BLaER1 (cell line): ENCODE measurements around the gene PCNX1.
A peak's percentile ranks its signal among the peaks of the same experiment; 100 is the strongest.
"Not testable (repeated sequence)": the region's sequence is repeated elsewhere in the genome, so short reads cannot be mapped to it uniquely, and the experiment has no call there.

Experiments
- H3K27ac ChIP-seq: shearing (Covaris generic); formaldehyde crosslinking; 2 replicates; pipeline ENCODE4 v1.8.1; 2022
- H3K27me3 ChIP-seq: shearing (Covaris generic); formaldehyde crosslinking; 2 replicates; pipeline ENCODE4 v1.8.1; 2022
- H3K36me3 ChIP-seq: shearing (Covaris generic); formaldehyde crosslinking; 2 replicates; pipeline ENCODE4 v1.8.1; 2022
- H3K4me1 ChIP-seq: shearing (Covaris generic); formaldehyde crosslinking; 2 replicates; pipeline ENCODE4 v1.8.1; 2022
- H3K4me2 ChIP-seq: shearing (Covaris generic); formaldehyde crosslinking; 2 replicates; pipeline ENCODE4 v1.8.1; 2022
- H3K4me3 ChIP-seq: shearing (Covaris generic); formaldehyde crosslinking; 2 replicates; pipeline ENCODE4 v1.8.1; 2022
- H3K9ac ChIP-seq: shearing (Covaris generic); formaldehyde crosslinking; 2 replicates; pipeline ENCODE4 v1.8.1; 2022
- H3K9me3 ChIP-seq: shearing (Covaris generic); formaldehyde crosslinking; 2 replicates; pipeline ENCODE4 v1.8.1; 2022
- H4K20me1 ChIP-seq: shearing (Covaris generic); formaldehyde crosslinking; 2 replicates; pipeline ENCODE4 v1.8.1; 2022
- Cebpa-rat ChIP-seq: shearing (Covaris generic); IDR thresholded peaks from 2 replicates; pipeline ENCODE4 v1.8.1; 2022

Gene PCNX1

GRCh38 chr14:71116568-71117122 is 209.4 kb downstream of the PCNX1 start:
- H3K9ac ChIP-seq: no peak overlapping the region
- H3K9me3 ChIP-seq: 0 out of 2 replicates have a peak, but pooled peaks cover 6% of the 10 kb centered on the region
- H3K36me3 ChIP-seq: peaks cover 4% of the 10 kb centered on the region; the same call in 1 of the 2 replicates
- H3K4me2 ChIP-seq: peak overlapping the region; percentile 59
- no peak overlapping the region for H3K4me3 ChIP-seq
- no peaks in the 10 kb centered on the region for H4K20me1 ChIP-seq
- H3K27me3 ChIP-seq: no peaks in the 10 kb centered on the region
- H3K27ac ChIP-seq: no peak overlapping the region
- no peak for TF ChIP-seq Cebpa-rat
- peaks cover 35% of the 10 kb centered on the region for H3K4me1 ChIP-seq

GRCh38 chr14:71117839-71118743 is 210.8 kb downstream of the PCNX1 start:
- Histone ChIP-seq H3K9ac (no peak overlapping the region), H3K4me2 (no peak overlapping the region), H3K9me3 (0 out of 2 replicates have a peak, but pooled peaks cover 7% of the 10 kb centered on the region)

GRCh38 chr14:71119075-71119474 is 211.8 kb downstream of the PCNX1 start:
- Histone ChIP-seq H3K9ac (no peak overlapping the region), H3K4me3 (no peak overlapping the region), H3K4me1 (peaks cover 35% of the 10 kb centered on the region), H3K27ac (no peak overlapping the region), H4K20me1 (no peaks in the 10 kb centered on the region), H3K9me3 (peaks cover 12% of the 10 kb centered on the region; the same call in 1 of the 2 replicates), H3K36me3 (peaks cover 4% of the 10 kb centered on the region; the same call in 1 of the 2 replicates), H3K27me3 (no peaks in the 10 kb centered on the region), H3K4me2 (no peak overlapping the region)
- TF ChIP-seq Cebpa-rat: no peak

More at GRCh38 chr14:71117839-71118743, 210.8 kb downstream of the PCNX1 start:
- H3K27ac ChIP-seq: no peak overlapping the region
- peaks cover 4% of the 10 kb centered on the region; the same call in 1 of the 2 replicates for H3K36me3 ChIP-seq
- H3K27me3 ChIP-seq: no peaks in the 10 kb centered on the region
- peaks cover 35% of the 10 kb centered on the region for H3K4me1 ChIP-seq
- no peak overlapping the region for H3K4me3 ChIP-seq
- no peaks in the 10 kb centered on the region for H4K20me1 ChIP-seq
- no peak for TF ChIP-seq Cebpa-rat

- H3K27me3 ChIP-seq: no peaks in the 10 kb centered on the region
- H3K27ac ChIP-seq: no peak overlapping the region
- TF ChIP-seq Cebpa-rat: no peak
- peaks cover 4% of the 10 kb centered on the region; the same call in 1 of the 2 replicates for H3K36me3 ChIP-seq
- H3K9ac ChIP-seq: no peak overlapping the region
- peaks cover 35% of the 10 kb centered on the region for H3K4me1 ChIP-seq
- no peaks in the 10 kb centered on the region for H4K20me1 ChIP-seq
- no peak overlapping the region for H3K4me3 ChIP-seq
- peaks cover 18% of the 10 kb centered on the region for H3K9me3 ChIP-seq
- no peak overlapping the region for H3K4me2 ChIP-seq
Observed at GRCh38 chr14:71119832-71120231, 212.6 kb downstream of the PCNX1 start.

- no peak for TF ChIP-seq Cebpa-rat
- H3K36me3 ChIP-seq: peaks cover 4% of the 10 kb centered on the region; the same call in 1 of the 2 replicates
- H3K27ac ChIP-seq: no peak overlapping the region
- no peak overlapping the region for H3K4me3 ChIP-seq
- H4K20me1 ChIP-seq: no peaks in the 10 kb centered on the region
- H3K27me3 ChIP-seq: no peaks in the 10 kb centered on the region
- H3K4me1 ChIP-seq: peaks cover 23% of the 10 kb centered on the region
- peaks cover 23% of the 10 kb centered on the region for H3K9me3 ChIP-seq
- H3K4me2 ChIP-seq: no peak overlapping the region
- no peak overlapping the region for H3K9ac ChIP-seq
Observed at GRCh38 chr14:71121001-71121400, 213.7 kb downstream of the PCNX1 start.

- Histone ChIP-seq H3K4me1 (peaks cover 16% of the 10 kb centered on the region), H3K9ac (no peak overlapping the region), H4K20me1 (no peaks in the 10 kb centered on the region), H3K27me3 (no peaks in the 10 kb centered on the region), H3K4me3 (no peak overlapping the region), H3K27ac (no peak overlapping the region), H3K36me3 (peaks cover 4% of the 10 kb centered on the region; the same call in 1 of the 2 replicates), H3K9me3 (peaks cover 23% of the 10 kb centered on the region), H3K4me2 (no peak overlapping the region)
- TF ChIP-seq Cebpa-rat: no peak
Observed at GRCh38 chr14:71121711-71122110, 214.5 kb downstream of the PCNX1 start.

GRCh38 chr14:71122866-71123565 is 215.8 kb downstream of the PCNX1 start:
- Histone ChIP-seq H3K4me3 (no peak overlapping the region), H3K9me3 (peaks cover 23% of the 10 kb centered on the region), H3K36me3 (peaks cover 4% of the 10 kb centered on the region; the same call in 1 of the 2 replicates), H3K27ac (no peak overlapping the region), H3K9ac (no peak overlapping the region), H3K4me2 (no peak overlapping the region), H3K27me3 (no peaks in the 10 kb centered on the region), H3K4me1 (peaks cover 3% of the 10 kb centered on the region; the same call in 1 of the 2 replicates), H4K20me1 (no peaks in the 10 kb centered on the region)
- no peak for TF ChIP-seq Cebpa-rat

- Histone ChIP-seq H3K36me3 (no peaks in the 10 kb centered on the region), H3K4me2 (no peak overlapping the region), H3K4me3 (no peak overlapping the region), H3K9me3 (peaks cover 23% of the 10 kb centered on the region), H3K27me3 (no peaks in the 10 kb centered on the region), H3K9ac (no peak overlapping the region), H3K27ac (no peak overlapping the region), H3K4me1 (no peaks in the 10 kb centered on the region; the same call in 1 of the 2 replicates), H4K20me1 (no peaks in the 10 kb centered on the region)
- TF ChIP-seq Cebpa-rat: no peak
Observed at GRCh38 chr14:71123579-71124135, 216.4 kb downstream of the PCNX1 start.

GRCh38 chr14:71129716-71130490 is 222.6 kb downstream of the PCNX1 start:
- H3K4me3 ChIP-seq, H3K27ac ChIP-seq, H4K20me1 ChIP-seq, H3K27me3 ChIP-seq, H3K4me2 ChIP-seq, H3K9me3 ChIP-seq, H3K9ac ChIP-seq, H3K4me1 ChIP-seq, H3K36me3 ChIP-seq: not testable (repeated sequence)
